Activated CD4-positive, CD25-positive, alpha-beta regulatory T cell treated with anti-CD3 and anti-CD28 coated beads, Interleukin-2, amount 50 U/mL, for 72 hours (primary cell): ENCODE results near the gene SEC24D.

Experiments
- DNase-seq: peaks from one replicate; pipeline ENCODE4 v3.0.0; 2021

Gene SEC24D

DNA sequence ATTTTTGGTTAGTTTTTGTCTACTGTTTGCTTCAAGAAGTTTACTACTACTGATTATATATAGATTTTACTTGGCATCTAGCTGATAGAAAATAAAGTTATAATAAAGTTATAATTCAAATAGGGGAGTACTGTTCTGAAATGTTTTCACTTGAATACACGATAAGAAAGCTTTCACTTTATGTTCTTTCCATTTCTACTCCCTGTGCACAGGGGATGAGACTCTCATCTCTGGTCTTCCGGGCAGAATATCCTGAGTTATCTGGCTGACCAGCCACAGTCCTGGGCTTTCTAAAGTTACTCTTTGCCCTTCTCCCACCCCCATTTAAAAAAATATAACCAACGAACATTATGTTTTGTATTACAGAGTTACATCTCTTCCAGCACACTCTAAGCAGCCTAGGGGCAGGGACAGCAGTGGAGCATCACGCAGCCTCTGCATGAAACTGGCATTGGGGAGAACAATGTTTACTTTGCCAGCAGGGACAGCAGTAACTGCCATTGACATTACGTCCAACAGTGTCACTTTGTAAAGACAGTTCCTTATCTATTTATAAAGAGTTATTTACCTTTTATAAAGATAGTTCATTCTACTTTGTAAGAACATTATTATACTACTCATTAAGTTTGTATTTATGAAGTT, 86.5 kb downstream of the SEC24D start:
- no peak for DNase-seq

DNA sequence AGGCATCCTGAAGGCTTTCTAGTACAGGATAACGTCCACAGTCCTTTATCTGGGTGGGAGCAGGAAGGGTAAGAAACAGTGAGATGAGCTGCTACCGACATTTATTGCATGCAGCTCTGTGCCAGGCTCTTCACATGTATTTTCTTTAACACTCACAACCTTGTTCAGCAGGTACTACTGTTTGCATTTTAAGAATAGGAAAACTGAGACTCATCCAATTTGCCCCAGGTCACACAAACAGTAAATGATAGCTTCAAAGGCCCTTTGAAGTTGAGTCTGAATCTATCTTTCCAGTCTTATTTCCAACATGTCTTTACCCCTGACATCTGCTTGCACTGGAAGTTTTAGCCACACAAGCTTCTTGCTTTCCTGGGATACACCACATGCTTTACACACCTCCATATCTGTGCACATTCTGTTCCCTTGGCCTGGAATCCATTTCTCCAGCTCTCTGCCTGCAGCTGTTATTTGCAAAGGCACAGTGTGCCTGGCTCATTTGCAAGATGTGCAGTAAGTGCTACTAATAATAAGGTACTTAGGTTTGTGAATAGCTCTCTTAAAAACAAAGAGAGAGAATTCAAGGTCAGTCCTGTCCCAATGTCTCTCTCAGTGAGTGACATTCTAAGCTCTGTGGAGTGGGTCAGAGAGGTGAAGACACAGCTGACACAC, 89.5 kb downstream of the SEC24D start:
- DNase-seq: no peak

DNA sequence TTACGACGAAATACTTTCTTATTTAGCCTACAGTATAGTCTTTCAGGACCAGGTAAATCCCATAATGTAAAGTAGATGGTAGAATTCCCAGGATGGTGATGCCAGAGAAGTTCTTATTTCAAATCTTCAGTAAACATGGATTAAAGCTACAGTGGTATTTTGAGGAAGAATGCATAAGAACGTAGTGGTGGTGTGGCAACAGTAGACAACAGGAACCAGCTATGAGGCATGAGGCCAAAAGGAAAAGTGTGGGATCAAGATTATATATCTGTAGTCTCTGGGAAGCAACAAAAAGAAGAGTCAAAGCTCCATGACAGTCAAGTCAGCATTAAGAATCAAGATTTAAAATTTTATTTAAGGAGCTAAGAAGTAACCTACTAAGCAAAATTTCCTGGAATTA, 90.6 kb downstream of the SEC24D start:
- no peak for DNase-seq

DNA sequence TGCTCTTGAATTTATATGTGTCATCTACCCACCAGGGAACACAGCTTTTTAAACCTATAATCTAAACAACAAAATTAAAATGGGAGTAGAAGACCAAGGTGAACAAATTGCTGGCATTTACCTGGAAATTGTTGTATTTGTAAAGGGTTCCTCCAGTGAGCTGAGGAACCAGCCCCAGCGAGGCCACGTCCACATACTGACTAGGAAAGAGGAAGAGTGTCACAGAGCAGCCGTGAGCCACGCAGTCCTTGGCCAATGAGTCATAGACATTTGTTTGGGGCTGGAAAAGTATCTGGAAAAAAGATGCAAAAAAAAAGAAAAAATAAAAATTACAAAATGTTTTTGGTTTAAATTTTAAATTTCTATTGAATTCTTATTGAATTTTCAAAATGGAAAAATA, 92.1 kb downstream of the SEC24D start:
- DNase-seq: no peak

DNA sequence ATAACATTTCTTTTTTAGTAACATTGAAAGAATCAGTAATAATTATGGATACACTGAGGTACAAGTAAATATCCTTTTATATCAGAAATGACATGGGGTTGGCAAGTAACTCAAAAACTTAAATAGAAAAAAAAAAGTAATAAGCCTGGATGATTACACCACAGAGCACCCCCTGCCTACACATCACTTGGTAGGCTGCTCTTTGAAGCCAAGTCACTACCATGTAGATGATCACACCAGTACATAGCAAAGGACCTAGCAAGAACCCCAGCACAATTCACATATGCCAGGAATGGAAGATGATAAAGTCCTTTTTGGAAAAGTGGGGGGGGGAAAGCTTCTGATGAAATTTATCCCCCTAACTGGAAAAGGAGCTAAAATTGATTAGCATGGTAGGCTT, 93.9 kb downstream of the SEC24D start:
- no peak for DNase-seq

DNA sequence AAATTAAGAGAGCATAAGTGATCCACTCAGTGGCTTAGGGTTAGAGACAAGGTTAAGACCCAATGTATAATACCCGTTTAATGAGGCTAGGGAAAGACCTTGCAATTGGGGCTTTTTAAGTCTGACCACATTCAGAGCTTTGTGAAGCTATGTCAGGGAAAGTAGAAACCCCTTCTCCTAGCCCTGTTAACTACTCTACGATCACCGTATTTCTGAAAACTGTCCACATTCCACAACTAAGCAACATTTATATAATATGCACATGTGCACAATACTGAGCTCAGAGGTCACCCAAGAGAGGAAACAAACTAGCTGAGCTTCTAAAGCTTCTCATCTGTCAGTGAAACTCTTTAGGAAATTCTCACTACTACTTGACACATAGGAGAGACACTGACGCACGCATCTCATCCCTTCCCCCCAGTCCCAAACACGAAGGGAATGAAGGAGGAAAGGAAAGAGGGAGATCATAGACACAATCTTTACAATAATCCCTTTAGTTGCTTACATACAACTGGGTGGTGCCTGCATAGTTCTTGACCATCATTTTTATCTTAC, 94.5 kb downstream of the SEC24D start:
- no peak for DNase-seq

DNA sequence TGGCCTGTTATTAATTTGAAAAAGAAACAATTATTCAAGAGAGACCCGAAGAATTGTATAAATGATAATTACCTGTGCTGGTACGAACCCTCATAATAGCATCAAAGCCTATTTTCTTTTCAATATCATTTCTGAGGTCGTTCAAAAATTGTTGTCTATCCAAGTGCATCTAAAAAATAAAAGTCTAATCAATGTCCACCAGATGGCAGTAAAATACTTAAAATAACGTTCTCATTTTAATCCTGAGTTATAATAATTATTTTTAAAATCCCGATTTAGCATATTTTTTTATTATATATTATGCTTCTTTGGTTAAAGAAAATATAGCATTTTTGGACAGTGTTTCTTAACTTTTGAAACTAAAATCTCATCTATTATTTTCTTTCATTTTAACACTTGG, 95.1 kb downstream of the SEC24D start:
- no peak for DNase-seq

DNA sequence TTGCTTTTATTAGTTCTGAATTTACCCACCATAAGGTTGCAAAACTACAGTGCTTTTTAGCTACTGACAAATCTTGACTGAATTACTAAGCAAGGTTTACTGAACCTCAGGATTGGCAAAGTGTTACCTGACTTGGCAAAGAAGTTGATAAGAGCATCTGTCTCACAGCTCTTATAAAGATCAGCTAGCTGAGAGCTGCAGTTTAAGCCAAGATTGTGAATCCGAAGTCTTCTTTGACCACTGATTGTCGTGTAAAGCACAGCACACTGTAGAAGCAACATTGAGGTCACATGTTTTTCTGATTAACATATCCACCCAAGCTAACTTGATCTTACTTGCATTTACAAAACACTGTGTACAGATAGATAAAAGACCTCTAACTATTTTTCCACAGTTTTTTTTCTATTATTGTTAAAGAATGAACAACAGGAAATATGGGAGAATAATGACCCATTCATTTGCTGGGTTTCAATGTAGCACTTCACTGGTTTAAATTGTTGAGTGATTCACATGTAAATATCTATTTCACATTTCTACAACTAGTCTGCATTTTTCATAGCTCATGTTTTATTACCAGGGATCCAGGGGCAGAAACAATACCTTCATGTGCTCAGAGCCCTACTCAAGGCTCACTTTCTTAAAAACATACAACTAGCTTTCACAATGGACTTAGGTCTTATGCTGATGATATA, 96.8 kb downstream of the SEC24D start:
- DNase-seq: no peak

DNA sequence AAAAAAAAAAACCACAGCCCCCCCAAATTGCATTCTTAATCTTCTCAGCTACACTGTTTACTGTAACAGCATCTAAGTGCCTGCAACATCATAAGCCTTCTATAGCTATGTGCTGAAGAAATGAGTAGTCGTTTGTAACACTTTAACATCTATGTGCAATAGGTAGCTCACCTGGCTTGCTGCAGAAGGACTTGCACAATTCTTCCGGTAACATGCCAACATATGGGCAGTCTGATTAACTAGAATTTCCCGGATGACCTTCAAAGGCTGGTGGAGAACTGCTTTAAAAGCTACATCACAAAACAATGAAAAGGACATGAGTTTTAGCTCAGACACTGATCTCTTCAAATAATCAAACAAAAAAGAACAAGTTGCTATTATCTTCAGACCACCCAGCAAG, 97.8 kb downstream of the SEC24D start:
- DNase-seq: no peak

DNA sequence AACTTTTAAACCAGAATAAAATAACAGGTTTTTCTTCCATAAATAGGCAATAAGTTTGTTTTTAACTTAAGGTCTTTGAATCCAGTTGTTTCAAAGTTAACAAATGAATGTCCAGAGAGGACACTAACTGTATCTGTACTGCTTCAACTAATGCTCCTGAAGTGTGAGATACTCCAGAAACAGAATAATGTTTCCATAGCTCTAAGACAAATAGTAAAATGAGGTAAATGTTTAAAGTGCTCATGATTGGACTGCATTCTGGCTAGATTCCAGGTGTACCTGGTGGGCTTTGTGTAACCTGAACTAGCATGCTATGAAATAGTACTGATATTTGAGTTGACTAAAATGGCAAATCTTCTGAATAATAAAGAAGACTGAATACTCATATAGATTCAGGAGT, 99.0 kb downstream of the SEC24D start:
- DNase-seq: no peak

DNA sequence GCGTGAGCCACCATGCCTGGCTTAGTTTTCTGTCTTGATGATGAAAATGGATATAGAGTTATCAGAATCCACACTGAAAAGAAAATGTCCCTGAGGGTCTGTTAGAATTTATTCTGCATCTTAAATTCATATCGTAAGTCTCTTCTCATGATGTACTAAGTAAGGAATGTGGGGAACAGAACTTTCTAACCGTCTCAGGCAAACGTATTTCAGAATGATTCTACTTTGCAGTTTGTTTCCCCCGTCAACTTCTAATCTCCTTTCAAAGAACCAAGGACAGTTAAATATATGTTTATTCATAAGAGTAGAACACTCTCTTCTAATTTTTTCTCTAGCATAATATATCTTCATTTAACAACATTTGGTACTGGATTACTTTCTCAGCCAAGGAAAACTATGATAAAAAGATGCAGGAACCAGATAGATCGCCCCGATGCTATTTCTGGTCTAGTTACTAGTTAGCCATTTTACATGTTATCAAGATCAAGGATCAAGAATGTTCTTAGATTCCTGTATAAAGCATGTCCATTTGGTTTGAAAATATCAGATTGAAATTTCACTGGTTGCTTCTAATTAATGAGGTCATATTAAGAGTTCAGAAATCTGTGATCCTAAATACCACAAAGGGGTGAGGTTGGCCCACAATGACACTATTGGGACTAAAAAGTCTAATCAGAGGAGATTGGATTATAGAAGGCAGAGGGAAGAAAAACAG, 101.3 kb downstream of the SEC24D start:
- no peak for DNase-seq

DNA sequence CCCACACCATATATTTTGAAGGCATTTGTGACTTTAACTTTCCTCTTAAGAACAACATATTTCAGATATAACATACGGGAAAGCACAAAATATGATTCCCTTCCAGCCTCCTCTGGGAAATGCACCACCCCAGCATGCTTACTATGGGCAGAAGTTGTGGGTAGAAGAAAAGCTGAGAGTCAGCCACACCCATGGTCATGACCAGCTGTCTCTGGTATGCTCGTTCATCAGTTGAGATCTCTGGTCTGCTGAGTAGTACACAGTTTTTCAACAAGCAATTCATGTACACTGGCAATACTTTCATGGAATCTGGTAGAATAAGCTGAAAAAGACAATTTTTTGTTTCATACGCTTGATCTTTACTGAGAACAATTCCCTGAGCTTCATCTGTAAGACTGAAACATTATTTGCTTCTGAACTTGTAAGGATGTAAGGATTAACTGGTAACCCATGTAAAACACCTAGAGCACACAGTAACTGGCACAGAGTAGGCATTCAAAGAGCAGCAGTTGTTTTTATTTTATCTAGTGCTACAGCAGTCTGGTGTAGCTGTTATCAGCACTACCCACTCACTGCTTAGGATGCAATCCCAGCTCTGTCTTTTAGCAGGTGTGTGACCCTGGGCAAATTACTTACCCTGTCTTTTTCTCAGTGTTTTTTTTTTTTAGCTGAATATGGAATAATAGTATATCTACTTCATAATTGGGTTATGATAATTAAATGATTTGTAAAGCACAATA, 103.2 kb downstream of the SEC24D start:
- no peak for DNase-seq

DNA sequence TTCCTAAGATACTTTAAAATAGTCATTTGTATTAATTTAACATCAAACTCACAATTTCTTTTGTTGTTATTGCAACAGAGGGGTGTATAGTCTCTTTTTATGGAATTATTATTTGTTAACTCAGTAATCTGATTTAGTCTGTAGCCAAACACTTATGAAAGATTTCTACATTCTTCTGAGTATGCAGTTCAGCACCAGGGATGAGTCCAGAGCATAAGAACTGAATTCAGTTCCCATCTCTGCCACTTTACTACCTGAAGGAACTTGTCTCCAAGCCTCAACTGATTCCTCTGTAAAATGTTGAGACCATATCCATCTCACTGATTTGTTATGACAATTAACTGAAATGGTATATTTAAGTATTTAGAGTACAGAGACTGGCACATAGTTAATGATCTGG, 105.2 kb downstream of the SEC24D start:
- no peak for DNase-seq

DNA sequence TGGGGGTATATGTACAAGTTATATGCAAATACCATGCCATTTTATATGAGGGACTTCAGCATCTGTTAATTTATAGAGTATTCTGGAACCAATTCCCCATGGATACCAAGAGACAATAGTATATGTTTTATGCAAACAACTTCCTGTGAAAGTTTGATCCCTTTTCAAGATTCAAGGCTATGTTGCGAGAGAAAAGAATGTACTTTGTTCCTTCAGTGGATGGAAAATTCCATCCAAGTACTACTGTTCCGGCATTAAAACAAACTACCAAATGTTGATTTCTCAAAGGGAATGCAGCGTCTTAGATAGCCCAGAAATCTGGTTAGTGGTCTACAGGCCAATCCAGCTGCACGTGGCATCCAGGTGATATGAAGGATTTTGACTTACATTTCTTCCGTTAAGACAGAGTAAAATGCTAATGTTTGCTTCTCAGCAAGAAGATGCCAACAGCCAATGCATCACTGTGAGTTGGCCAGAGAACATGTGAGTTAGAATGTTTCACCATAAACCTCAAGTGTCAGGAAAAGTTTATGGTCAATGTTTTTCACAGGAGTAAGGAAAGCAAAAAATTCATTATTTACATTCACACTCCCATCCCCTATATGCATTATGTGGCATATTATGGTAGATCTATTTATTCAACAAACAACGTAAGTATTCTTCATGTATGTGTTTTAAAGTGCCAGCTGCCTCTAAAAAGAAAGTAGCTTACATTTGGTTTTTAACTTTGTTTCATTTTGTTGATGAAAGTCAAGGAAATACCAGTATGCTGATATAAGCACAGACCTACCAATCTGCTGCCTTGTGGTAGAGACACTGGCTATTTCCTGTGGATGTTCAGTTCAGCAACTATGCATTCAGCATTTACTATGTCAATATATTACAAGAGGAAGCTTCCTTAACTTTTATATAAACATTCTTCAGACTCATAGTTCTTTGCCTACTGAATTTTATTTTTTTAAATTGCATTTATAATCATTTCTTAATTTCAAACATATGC, 106.3 kb downstream of the SEC24D start:
- no peak for DNase-seq

DNA sequence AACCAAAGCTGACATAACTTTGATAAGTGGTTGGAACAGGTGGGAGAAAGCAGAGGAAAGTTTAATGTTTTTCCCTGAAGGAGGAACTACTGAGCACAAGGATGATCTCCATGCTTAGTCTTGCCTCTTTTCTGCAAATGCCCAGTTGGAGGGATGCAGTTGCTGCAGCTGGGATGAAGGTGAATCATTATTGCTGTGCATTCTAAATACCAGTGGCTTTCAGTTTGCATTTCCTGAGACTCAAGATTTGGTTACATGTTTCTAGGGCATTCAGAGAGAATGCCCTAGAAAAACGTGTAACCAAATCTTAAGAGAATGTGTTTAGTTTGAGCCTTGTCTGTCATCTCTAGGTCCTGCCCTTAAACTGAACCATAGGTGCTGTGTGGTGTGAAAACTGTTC, 108.6 kb downstream of the SEC24D start:
- no peak for DNase-seq

DNA sequence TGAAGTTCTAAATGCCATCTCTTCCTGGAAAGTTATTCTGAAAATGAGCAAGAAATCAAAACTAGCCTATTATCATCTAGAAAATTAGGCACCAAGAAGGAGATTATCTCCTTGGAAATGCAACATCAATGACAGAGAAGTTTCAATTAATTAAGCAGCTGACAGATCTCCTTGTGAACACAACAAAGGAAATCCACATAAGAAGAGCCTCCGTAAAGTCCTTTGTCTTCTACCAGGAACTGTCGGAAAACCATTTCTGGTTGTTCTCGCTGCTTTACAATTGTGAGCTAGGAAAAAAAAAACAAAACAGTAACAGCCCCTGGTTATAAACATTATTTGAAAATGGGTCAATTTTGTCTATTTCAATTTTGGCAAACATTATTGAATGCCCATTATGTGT, 112.6 kb downstream of the SEC24D start:
- DNase-seq: no peak

DNA sequence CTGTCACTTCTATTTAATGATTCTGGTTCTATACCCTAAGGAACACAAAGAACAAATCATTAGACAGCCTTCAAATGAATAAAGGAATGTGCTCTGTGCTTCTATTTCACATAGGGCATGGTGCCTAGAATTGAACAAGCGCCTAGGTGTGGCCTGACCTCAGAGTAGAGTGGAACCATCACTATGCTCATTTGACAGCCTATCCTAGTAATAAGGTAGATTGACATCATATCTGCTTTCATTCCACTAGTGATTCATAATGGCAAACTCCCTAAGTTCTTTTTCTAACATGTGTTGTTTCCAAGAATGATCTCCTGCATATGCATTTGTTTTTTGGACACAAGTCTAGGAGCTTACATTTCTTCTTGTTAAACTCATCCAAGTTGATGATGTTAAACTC, 114.2 kb downstream of the SEC24D start:
- DNase-seq: no peak

DNA sequence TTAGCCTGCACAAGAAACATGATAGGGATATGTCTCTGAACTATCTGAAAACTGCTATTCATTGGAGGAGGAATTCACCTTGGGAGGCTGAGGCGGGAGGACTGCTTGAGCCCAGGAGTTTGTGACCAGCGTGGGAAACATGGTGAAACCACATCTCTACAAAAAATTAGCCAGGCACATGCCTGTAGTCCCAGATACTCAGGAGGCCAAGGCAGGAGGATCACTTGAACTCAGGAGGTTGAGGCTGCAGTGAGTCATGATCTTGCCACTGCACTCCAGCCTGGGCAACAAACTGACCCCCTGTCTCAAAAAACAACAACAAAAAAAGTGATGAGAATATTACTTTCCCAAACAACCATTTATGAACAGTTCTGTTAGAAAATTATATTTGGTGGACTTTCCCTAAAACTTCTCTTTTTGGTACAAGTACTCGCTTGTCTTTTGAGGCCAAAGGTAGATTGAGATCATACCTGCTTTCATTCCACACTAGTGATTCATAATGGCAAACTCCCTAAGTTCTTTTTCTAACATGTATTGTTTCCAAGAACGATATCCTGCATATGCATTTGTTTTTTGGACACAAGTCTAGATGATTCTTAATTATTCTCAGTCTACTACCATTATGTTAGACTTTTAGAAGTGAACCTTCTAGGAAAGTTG, 117.3 kb downstream of the SEC24D start:
- DNase-seq: no peak

DNA sequence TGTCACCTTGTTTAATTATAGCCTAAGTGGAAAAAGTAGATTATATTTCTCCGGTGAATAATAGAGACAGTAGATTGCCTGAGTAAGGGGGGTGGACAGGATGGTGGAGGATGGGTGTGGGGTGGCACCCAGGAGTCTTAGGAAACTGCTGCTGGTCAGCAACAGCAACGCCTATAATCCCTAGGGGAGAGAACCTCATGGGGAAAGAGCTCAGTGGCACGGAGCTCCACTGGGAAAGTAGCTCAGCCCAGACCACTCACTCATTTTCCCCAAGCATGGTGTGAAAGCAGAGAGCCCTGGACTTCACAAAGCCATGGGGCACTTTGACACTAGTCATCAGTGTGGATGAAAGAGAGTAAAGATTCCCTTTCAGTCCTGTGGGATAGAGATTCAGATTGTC, 119.6 kb downstream of the SEC24D start:
- no peak for DNase-seq

DNA sequence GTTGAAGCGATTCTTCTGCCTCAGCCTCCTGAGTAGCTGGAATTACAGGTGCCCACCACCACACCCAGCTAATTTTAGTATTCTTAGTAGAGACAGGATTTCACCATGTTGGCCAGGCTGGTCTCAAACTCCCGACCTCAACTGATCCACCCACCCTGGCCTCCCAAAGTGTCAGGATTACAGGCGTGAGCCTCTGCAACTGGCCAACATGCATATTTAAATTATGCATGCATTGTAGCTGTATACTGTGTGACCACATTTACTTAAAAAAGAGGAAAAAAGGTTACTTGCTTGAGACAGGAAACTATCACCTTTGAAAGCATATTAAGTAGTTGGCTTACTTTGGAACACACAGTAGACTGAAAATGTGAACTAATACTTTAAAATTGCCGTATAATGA, 121.2 kb downstream of the SEC24D start:
- no peak for DNase-seq

DNA sequence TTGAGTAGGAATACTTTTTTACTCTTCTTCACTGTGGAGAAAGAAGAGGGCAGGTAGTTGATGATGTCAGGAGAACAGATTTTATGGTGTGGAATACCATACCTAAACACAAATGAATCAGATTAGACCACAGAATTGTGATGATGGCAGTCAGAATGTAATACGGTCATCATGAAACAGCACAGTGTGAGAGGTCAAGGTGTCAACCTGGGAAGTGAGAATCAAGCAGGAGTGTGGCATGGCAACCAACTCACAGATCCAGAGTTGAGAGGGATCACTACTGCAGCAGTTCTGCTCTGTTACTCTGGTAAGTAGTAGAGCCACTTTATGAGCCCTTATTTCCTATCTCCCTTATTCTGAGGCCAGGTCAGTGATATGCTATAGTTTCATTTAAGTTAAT, 123.1 kb downstream of the SEC24D start:
- no peak for DNase-seq
